H1 (cell line): ENCODE measurements around the gene EPHA3. TPM values are rescaled to one million over a fixed set of nuclear protein-coding genes. Genes with fewer than 3 reads are reported as not detected.

ENCODE experiments used
- ATF3 ChIP-seq: IDR thresholded peaks from 2 replicates; pipeline ENCODE4 v1.6.1; 2011; ENCODE audit warnings: low read depth, mild to moderate bottlenecking, low read length; ENCODE audit not compliant: insufficient read depth
- CHD7 ChIP-seq: fragments of 300-600 bp; sonication (generic); IDR thresholded peaks from 2 replicates; pipeline ENCODE4 v1.7.1; 2012; ENCODE audit warnings: low read length, moderate library complexity, mild to moderate bottlenecking, inconsistent platforms; ENCODE audit not compliant: insufficient replicate concordance
- KDM5A ChIP-seq: fragments of 200-600 bp; IDR thresholded peaks from 2 replicates; pipeline ENCODE4 v1.7.1; 2012; ENCODE audit warnings: mild to moderate bottlenecking, low read length, inconsistent platforms, mixed read lengths
- PHF8 ChIP-seq: fragments of 200-600 bp; sonication (generic); conservative IDR thresholded peaks from 2 replicates; pipeline ENCODE4 v1.7.1; 2012; ENCODE audit warnings: low read depth, mild to moderate bottlenecking, inconsistent platforms, low read length, moderate library complexity
- polyA plus RNA-seq, 7 experiments: library from polyadenylated mRNA; depleted of rRNA in 3 of 7; stranded (reverse) in 5 of 7; unstranded in 2 of 7; fragments of >200 nt in 5 of 7; fragments of 200-250 nt in 2 of 7; gene quantifications; 1 replicate in 5 of 7; 2 replicates in 1 of 7; 4 replicates in 1 of 7; pipeline versions ENCODE4 v1.2.1 to v1.2.3, GENCODE V29; 2011 to 2013; ENCODE audit warnings: missing spikeins in 2 of 7, mixed read lengths in 2 of 7
- total RNA-seq: library from RNA; stranded (reverse); fragmentation: NEBNext Ultra II Directional; extraction: Animal tissue kit (Norgen Biotek cat#: 25700); gene quantifications from 2 replicates; pipeline ENCODE4 v1.2.1, GENCODE V29; 2021

EPHA3 gene
- total and polyA plus RNA-seq, 2 of the 8 experiments (the other 6 are each of a cell fraction or from before 2014, with no cell fraction given), result 0.09 to 0.22 TPM

- TF ChIP-seq ATF3 (no peak), CHD7 (no peak), KDM5A (no peak), PHF8 (no peak)
These were observed 5.9 kb downstream of the EPHA3 start (continued) for GRCh38 chr3:89113344-89113743.
